NCI-H69 (cell line): ENCODE measurements around the gene ADAR.

Experiments
- DNase-seq: peaks from one replicate; lab custom pipeline; 2025; lab: John Stamatoyannopoulos, UW

Gene ADAR

DNA sequence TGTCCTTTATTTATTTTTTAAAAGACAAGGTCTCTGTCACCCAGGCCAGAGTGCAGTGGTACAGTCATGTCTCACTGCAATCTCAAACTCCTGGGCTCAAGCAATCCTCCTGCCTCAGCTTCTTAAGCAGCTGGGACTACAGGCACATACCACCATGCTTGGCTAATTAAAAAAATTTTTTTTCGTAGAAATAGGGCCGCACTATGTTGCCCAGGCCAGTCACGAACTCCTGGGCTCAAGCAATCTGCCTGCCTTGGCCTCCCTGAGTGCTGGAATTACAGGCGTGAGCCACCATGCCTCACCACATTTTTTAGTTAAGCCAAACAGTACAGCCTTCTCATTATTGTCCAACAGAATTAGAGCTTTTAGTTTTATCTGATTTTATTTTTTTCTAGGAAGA is 7.4 kb upstream of the ADAR start:
- DNase-seq: no peak

GRCh38 chr1:154614901-154615300 is 6.9 kb upstream of the ADAR start:
- no peak for DNase-seq

- DNase-seq: no peak
Measured at GRCh38 chr1:154614247-154614646, 6.3 kb upstream of the ADAR start.

DNA sequence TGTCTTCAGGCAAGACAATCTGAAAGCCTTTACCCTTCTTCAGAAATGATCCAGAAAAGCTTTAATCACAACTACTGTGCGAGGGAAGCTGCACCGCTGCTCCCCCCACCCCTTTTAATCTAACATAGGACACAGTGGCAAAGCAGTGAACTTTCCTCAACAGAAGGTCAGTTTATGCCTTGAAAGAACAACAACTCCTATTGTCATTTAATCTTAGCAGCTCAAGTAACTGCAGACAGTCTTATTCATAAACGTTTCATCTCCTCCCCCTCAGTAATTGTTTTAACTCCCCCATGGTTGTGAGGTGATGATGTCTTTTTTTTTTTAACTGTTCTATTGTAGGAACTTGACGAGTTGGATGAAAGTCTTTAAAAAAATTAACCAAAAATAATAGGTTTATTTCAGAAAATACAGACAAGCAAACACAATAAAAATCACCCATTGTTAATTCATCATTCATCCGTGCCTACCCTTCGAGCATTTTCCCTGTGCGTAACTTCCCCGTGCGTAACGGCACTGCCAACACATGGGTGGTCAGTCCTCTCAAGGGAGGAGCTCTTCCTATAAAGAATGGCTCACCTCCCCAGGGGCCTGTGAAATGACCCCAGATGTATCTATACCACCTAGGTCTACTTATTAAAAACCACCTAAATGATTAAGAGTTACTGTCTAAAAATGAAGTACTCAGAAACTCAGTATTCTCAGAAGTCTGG is 3.3 kb upstream of the ADAR start:
- DNase-seq: peak; percentile 36

DNA sequence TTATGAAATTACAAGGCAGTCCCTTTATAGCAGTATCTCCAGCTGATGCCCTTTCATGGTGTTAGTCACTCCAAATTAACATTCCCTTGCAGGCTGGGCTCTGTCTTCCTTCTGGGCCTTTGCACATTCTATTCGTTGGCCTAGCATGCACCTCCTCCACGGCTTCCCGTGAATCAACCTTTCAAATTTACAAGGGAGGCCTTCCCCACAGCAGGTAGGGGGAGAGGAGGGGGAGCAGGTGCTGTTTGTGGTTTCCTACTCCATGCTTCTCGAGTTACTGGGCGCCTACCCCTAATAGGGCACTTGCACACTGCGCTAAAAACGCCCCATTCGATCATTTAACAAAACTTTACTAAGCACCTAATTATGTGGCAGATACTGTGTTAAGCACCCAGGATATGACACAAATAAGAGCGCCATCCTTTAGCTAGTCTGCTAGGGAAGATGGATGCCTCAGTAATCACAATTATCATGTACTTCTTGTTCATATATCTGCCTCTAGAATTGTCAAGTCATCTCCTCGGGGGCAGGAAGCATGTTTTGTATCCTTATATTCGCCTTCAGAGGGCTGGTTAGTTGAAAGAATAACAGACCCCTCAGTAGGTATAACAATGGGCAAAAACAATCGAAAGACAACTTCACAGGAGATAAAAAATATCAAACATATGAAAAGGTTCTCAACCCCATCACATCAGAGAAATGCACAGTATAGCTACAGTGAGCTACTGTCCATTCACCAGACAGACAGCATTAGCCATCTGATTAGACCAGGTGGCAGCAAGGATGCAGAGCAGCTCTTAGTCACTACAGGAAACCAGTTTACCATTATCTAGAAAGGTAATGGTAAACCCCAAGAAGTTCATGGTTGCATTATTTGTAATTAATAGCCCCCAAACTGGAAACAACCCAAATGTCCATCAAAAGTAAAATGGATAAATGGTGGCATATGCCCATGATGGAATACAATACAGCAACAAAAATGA is 1.7 kb upstream of the ADAR start:
- DNase-seq: peak; percentile 73

DNA sequence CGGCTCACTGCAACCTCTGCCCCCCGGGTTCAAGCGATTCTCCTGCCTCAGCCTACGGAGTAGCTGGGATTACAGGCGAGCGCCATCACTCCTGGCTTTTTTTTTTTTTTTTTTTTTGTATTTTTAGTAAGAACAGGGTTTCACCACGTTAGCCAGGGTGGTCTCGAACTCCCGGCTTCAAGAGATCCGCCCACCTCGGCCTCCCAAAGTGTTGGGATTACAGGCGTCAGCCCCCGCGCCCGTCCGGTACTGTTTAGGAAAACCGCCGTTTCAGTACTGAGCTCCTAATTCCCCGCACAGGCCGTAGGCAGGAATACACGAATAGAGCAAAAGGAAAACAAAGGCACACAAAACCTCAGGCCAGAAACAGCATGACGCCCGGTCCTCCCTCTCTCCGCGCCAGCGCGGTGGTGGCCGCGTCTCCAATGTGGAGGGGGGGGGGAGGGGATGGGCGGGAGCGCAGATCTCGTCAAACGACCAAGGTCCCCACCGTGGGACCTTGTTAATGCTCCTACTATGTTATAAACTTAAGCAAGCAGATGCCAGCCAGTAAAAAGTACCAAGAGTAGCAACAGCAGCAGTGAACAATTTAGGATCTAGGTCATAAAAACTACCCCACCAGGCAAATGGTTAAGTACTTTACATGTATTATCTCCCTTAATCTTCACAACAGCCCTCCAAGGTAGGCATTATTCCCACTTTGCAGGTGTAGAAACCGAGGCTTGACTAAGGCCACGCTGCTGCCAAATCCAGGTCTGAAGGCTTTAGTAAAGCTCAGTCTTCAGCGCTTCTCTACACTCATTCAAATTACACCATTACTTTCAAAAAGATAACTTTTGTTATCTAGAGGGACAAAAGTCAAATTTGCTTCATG is 648 bp upstream of the ADAR start:
- DNase-seq: peak; percentile 90

DNA sequence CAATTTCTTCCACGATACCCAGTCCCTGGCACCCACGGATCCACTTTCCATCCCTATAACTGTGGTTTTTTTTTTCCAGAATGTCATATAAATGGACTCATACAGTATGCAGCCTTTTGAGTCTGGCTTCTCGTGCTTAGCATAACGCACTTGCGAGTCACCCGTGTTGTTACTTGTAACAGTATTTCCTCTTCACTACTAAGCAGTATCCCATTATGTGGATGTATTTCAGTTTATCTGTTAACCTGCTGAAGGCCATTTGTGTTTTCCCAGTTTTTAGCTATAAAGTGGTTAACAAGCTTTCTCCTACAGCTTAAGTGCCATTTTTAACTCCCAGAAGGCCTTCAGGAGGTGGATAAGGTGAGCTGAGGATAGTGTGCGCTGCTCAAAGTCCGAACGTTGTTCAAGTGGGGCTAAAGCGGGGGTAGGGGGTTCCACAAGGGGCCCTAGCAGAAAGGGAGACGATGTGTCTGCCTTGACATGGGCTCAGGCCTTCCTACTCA is 829 bp downstream of the ADAR start:
- peak; percentile 35 for DNase-seq

- DNase-seq: no peak
Measured at GRCh38 chr1:154605534-154605933, 2.5 kb downstream of the ADAR start.

- DNase-seq: no peak
Measured at GRCh38 chr1:154603317-154603716, 4.7 kb downstream of the ADAR start.

DNA sequence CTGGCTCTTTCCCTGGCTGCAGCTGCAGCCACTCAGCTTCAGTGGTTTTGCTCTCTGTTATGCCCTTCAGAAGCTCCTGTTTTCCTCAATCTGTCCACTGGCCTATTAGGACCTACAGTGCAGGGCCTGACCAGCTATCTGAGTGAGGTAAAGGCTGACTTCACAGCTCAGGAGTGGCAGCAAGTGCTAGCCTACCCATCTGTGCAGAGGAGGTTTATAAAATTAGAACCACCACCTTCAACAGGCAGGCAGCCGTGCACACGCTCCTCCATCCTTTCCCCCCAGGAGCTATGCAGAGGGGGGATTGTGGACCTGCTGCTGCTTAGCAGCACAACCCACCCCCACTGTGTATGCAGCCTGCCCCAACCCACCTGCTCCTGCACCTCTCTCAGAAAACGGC is 8.3 kb downstream of the ADAR start:
- DNase-seq: no peak

DNA sequence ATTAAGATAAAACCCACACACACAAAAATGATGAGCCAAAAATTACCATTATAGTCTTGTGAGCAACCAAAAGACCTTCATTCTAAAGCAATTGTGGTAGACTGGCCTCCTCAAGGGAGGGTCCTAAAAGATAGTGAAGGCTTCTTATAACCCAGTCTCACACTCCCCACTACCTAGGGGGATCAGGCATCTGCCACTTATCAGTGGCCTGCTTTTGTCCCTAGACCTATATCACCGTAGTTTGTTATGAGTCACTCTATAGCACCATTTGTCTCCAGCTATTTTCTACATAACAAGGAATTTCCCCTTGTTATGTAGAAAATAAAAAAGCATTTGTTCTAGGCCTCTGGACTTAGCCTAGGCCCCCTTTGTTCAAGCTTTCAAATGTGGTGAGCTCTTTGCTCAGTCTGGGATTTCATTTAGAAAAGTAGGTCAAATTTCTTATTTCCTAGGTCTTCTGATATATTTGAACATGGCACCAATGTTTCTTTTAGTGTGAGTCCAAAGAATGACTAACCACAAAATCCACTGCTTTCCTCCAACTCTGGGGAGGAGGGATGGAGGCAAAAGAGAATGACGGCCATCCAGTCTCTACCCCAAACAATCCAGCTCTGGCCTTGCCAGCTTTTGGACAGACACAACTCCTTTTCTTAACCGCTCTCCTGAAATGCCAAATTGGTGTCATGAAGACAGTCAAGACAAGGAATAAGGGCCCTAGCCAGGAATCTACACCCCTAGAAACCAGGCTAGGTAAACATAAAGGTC is 8.9 kb downstream of the ADAR start:
- no peak for DNase-seq

DNA sequence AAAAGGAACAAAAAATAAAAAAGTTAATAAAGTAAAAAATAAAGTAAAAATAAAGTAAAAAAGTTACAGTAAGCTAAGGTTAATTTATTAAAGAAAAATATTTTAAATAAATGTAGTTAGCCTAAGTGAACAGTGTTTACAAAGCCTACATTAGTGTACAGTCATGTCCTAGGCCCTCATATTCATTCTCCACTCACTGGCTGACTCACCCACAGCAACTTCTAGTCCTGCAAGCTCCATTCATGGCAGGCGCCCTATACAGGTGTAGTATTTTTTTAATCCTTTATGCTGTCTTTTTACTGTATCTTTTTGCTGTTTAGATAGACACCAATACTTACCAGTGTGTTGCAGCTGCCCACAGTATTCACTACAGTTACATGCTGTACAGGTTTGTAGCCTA is 12.4 kb downstream of the ADAR start:
- no peak for DNase-seq

DNA sequence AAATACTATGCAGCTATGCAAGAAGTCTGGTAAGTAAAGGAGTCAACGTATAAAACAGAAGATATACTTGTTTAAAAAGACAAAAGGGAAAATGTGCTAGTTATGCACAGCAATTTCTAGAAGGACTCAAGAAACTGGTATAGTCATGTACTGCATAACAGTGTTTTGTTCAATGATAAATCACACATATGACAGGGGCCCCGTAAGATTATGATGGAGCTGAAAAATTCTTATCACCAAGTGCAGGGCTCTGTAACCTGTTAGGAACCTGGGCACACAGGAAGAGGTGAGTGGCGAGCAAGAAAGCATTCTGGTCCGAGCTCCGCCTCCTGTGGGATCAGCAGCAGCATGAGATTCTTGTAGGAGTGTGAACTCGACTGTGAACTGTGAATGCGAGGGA is 13.2 kb downstream of the ADAR start:
- DNase-seq: no peak

DNA sequence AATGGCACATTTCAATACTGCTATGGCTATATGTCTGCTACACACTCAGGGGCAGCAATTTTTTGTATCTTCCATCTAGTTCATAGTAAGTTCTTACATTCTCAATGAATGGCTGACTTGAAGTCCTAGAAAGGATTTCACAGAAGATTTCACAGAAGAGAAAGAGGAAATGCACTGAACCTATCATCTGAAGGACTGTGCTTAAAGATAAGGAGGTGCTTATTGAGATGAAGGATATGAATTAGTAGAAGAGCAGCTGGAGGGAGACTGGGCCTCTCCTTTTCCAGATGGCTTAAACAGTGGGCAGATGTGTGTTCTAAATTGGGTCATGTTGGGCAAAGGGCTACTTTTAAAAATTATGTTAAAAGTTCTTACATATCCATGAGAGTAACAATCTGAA is 14.6 kb downstream of the ADAR start:
- DNase-seq: no peak

DNA sequence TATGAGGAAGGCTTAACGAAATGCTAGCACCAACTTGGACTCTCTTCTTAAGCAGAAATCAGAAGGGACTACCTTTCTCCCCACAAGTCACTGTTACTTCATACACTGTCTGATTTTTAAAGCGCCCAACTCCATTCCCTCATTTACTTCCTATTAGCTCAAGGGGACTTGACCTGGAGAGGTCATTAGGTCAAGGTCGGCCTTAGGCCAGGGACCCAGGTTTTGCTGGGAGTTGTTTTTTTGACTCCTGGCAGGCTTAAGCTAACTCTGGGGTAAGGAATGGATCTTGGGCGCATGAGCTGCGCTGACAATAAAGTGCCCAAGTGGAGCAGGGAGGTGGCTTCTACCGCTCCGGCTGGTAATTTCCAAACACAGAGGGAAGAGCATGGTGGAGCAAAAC is 16.8 kb downstream of the ADAR start:
- DNase-seq: no peak

DNA sequence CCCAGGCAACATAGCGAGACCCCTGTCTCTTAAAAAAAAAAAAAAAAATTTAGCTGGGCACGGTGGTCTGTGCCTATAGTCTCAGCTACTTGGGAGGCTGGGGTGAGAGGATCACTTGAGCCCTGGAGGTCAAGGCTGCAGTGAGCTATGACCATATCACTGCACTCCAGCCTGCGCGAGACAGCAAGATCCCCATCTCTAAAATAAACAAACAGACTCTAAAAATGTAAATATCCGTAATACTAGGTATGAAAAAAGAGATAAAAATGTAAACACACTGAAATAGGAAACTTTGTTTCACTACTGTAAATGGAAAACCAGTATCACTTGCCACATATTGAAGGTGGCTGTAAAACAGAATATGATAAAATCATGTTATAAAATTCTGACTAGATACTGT is 17.2 kb downstream of the ADAR start:
- no peak for DNase-seq

DNA sequence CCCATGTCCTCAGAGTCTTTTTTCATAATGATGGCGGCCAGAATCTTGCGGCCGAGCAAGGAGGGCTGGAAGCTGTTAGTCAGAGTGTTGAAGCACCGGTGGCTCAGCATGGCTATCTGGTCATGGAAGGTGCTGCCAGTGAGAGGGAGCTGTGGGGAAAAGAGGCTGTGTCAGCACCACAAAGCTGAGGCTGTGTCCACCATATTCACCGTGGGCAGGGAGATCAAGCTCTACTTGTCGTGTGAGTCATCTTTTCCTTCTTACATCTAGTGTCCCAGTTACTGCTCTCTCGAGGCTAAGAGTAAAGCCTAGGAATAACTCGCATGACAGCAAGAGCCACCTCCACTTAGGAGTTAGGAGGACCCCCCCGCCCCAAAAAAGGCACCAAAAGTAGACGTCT is 18.2 kb downstream of the ADAR start:
- no peak for DNase-seq

DNA sequence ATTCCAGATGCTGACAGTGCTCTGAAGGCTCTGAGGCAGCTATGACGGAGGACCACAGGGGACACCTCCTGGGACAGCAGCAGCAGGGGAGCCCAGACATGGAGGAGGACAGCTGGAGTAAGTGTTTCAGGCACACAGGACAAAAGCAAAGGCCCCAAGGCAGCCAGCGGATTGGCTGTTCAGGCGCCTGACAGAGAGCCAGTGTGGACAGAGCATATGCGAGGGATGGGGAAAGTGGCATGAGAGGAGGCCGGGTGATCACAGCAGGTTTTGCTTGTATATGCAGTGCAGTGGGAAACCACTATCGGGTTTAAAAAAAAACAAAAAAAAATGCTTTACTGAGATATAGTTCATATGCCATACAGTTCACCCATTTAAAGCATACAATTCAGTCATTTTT is 21.3 kb downstream of the ADAR start:
- DNase-seq: no peak

DNA sequence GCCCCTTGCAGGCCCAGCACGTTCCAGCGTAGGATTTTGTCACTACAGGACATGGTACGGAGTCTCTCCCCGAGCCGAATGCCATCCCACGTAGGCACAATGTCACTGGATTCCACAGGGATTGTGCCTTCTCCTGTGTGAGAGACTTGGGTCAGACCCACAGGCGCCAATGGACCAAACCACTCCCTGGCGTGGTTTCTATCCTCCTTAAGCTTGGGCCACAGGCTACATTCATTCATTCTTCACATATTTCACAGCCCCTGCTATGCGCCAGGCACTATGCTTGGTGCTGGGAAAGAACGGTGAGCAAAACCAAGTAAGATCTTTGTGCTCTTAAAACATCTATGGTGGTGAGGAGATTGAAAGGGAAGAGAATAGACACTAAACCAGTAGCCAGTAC is 21.8 kb downstream of the ADAR start:
- no peak for DNase-seq

GRCh38 chr1:154584267-154584994 is 23.6 kb downstream of the ADAR start:
- no peak for DNase-seq

DNA sequence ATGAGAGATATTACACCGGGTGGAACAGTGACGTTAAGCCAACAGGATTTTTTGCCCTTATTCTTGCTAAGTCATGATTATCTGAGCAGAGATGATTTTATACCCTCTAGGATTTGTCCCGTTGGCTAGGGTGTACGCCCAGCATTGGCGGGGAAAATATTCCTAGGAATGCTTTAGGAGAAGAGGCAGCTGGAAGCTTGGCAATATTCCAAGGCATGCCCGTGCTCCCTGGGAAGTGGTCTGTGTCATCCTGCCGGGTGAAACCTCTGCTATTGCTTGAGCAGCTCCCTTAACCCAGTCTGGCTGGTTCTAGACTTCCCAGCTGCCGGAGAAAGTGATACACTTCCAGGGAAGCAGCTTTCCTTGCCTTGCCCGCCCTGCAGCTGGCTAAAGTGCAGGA is 24.2 kb downstream of the ADAR start:
- DNase-seq: peak; percentile 14
